ENCODE measurements around the gene STPG1. TPM values are rescaled to one million over a fixed set of nuclear protein-coding genes. Genes with fewer than 3 reads are reported as not detected.

STPG1 gene
- total and polyA plus RNA-seq, 2 of the 13 experiments (the other 11 are each of a cell fraction or from before 2014, with no cell fraction given) = 3.4 to 4.3 TPM

DNA sequence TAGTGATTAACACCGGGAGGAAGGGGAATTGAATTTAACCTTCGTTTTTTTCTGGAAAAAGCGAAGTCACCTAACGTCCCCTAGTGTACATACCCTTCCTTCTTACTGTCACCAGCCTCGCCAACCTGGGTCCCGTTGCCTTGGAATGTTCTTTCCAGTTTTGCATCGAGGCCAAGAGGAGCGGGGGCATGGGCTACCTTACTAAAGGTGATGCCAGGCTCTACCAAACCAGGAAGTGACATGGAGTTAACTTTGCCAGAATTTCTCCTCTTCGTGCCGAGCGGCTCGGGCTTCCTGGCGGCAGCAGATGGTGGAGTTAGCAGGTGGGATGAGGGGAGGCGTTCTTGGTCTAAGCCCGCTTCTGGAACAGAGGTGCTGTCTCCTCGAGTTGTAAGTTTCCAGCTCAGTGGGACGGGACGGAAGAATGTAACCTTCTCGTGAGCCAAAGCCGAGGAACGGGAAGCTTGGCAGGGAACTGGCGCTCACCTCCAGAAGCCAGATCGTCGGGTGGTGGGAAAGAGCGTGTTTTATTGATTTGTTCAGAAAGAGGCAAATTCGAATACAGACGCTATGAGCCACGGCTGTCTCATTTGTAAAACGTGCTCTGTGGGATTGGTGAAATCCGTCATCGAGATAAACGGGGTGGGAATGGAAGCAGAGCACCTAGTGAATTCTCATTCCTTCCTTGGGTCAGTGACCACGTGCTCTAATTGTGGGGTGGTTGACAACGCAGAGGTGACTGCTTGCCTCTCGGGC lies 2.5 kb upstream of the STPG1 start (continued):
- no peak for TF ChIP-seq DPF2 (CRISPR knock-in tag; IDR thresholded peaks at IDR 0.05; ENCODE audit: borderline replicate concordance, low read depth)
- TF ChIP-seq, protein P1, sequence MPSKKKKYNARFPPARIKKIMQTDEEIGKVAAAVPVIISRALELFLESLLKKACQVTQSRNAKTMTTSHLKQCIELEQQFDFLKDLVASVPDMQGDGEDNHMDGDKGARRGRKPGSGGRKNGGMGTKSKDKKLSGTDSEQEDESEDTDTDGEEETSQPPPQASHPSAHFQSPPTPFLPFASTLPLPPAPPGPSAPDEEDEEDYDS (CRISPR knock-in tag; IDR thresholded peaks at IDR 0.05) = no peak
- no peak for TF ChIP-seq NR3C1 (CRISPR knock-in tag; IDR thresholded peaks at IDR 0.05)
- TF ChIP-seq ZNF737 (CRISPR knock-in tag; IDR thresholded peaks at IDR 0.05; ENCODE audit: borderline replicate concordance) = 0 out of 2 replicates have a peak, but pooled peaks have one; percentile 15
- TF ChIP-seq FOXP1 (IDR thresholded peaks at IDR 0.05) = no peak
- no peak for TF ChIP-seq FOXP1 (CRISPR knock-in tag; IDR thresholded peaks at IDR 0.05)
- no peak for TF ChIP-seq MTF1 (CRISPR knock-in tag; IDR thresholded peaks at IDR 0.05)
- TF ChIP-seq RFX5 (IDR thresholded peaks at IDR 0.05; ENCODE audit: low read depth, low read length) = no peak
- TF ChIP-seq ZMAT3 (CRISPR knock-in tag; conservative IDR thresholded peaks at IDR 0.05) = no peak
- no peak for TF ChIP-seq ZFYVE20 (CRISPR knock-in tag; IDR thresholded peaks at IDR 0.05; ENCODE audit: borderline replicate concordance, low read depth)
- TF ChIP-seq CTCF (CRISPR knock-in tag; IDR thresholded peaks at IDR 0.05) = no peak
- no peak for TF ChIP-seq TCF7 (IDR thresholded peaks at IDR 0.05; ENCODE audit: low read depth)
- TF ChIP-seq NCOA2 (CRISPR knock-in tag; IDR thresholded peaks at IDR 0.05) = no peak
- TF ChIP-seq ZBTB40 (IDR thresholded peaks at IDR 0.05) = no peak
- TF ChIP-seq ZBTB40 (CRISPR knock-in tag; IDR thresholded peaks at IDR 0.05) = no peak
- peak; percentile 45; the same call in 1 of the 2 replicates for TF ChIP-seq ZNF460 (CRISPR knock-in tag; IDR thresholded peaks at IDR 0.05; ENCODE audit: borderline replicate concordance)
- TF ChIP-seq KAT2B (IDR thresholded peaks at IDR 0.05; ENCODE audit: borderline replicate concordance, low read depth, low read length) = no peak
- TF ChIP-seq ZNF33B (CRISPR knock-in tag; IDR thresholded peaks at IDR 0.05) = no peak
- no peak for TF ChIP-seq ZNF414 (CRISPR knock-in tag; IDR thresholded peaks at IDR 0.05)

All from HepG2 (cell line).